Posterior cingulate gyrus (tissue), 11 donors: Measurements from ENCODE around the gene FNDC3A.
"Not testable (repeated sequence)": the region's sequence is repeated elsewhere in the genome, so short reads cannot be mapped to it uniquely, and the experiment has no call there.

Source experiments
- DNase-seq, 10 donors: peaks; one replicate each; pipeline versions ENCODE4 v3.0.0 to v3.0.0-alpha.2; 2020 to 2021; ENCODE audit warnings: mixed read lengths in 3 of 10
- intact Hi-C: fragments of 100-400 bp; cut with DNase I; formaldehyde crosslinking; loops from one replicate; pipeline ENCODE4 v1.15.1; 2023

FNDC3A gene

DNA sequence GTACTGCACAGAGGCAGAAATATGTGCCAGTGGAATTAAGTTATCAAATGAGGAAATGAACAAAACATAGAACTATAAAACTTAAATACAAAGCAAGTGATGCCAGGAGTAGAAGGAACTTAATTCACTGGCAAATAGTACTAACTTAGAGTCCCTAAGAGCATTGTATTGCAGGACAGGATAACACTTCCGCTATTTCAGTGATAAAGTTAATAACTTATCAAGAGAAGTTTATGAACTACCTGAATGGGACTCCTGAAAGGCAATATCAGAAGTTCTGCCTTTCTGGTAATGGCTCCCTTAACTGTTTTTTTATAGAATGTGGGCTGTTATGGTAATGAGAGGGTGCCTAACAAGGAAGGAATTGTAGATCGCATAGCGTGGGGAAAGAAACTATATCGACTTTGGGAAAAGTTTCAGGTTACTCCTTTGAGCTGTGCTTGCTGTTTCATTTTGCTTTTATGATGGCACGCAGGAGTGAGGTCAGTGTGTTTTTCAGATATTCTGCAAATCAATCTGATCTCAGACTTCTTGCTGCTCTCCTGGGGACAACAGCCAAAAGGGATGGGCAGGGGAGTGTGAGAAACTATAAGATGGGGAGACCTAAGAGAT, 149.1 kb downstream of the FNDC3A start:
- no peak for DNase-seq
- intact Hi-C loops: no loop called here

DNA sequence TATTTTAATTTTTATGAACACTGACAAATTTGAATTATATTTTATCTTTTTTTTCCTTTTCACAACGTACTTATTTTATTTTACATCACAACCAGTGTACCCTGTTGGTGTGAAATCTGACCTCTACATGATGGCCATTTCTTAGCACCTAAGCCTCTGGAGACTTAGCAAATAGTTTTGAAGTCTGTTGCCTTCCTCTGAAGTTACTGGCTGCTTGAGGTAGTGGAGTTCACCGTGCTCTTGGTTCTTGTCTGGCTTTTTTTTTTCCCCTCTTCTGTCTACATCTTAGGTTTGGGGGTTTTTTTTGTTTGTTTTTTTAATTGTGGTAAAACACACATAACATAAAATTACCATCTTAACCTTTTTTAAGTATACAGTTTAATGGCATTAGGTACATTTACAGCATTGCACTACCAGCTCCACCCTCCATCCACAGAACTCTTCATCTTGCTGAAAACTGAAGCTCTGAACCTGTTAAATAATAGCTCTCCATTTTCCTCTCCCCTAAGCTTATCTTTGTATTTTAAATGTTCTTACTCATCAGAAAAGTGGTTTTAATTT, 150.3 kb downstream of the FNDC3A start:
- intact Hi-C loops: no loop called here
- DNase-seq: no peak

DNA sequence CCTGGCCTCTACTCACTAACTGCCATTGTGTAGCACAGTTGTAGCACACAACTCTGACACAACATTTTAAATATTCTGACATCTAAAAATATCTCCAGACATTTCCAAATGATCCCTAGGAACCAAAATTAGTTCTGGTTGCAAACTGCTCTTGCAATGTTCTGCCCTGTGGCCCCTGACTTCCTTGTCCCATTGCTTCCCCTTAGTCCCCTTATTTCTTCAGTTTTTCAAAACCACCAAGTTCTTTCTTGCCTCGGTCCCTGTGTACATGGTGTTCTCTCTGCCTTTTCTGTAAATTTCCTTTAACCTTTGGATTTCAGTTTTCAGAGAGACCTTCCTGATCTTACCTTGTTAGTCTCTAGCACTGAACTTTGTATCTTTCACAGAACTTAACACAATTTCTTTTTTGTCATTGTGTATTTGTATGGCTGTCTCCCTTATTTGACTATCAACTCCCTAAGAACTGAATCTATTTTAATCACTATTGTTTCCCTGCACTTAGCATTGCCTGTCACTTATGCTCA, 156.8 kb downstream of the FNDC3A start:
- intact Hi-C loops: no loop called here
- DNase-seq: no peak

GRCh38 chr13:49134305-49134704, 158.6 kb downstream of the FNDC3A start:
- intact Hi-C loops: no loop called here
- DNase-seq: no peak

GRCh38 chr13:49137138-49137643, 161.5 kb downstream of the FNDC3A start:
- DNase-seq, intact Hi-C loops: not testable (repeated sequence)

GRCh38 chr13:49140910-49141611, 165.3 kb downstream of the FNDC3A start:
- DNase-seq: no peak
- intact Hi-C loops: no loop called here

GRCh38 chr13:49146950-49147355, 171.2 kb downstream of the FNDC3A start:
- no peak for DNase-seq
- intact Hi-C loops: no loop called here

GRCh38 chr13:49148405-49148804, 172.7 kb downstream of the FNDC3A start:
- no peak for DNase-seq
- intact Hi-C loops: no loop called here

DNA sequence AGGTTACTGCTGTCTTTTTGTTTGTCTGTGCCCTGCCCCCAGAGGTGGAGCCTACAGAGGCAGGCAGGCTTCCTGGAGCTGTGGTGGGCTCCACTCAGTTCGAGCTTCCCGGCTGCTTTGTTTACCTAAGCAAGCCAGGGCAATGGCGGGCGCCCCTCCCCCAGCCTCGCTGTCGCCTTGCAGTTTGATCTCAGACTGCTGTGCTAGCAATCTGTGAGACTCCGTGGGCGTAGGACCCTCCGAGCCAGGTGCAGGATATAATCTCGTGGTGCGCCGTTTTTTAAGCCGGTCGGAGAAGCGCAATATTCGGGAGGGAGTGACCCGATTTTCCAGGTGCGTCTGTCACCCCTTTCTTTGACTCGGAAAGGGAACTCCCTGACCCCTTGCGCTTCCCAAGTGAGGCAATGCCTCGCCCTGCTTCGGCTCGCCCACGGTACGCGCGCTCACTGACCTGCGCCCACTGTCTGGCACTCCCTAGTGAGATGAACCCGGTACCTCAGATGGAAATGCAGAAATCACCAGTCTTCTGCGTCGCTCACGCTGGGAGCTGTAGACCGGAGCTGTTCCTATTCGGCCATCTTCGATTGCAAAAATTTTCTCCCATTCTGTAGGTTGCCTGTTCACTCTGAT, 182.4 kb downstream of the FNDC3A start:
- intact Hi-C loops: not testable (repeated sequence)
- peak in 1 of 10 donors; percentile 63 for DNase-seq

DNA sequence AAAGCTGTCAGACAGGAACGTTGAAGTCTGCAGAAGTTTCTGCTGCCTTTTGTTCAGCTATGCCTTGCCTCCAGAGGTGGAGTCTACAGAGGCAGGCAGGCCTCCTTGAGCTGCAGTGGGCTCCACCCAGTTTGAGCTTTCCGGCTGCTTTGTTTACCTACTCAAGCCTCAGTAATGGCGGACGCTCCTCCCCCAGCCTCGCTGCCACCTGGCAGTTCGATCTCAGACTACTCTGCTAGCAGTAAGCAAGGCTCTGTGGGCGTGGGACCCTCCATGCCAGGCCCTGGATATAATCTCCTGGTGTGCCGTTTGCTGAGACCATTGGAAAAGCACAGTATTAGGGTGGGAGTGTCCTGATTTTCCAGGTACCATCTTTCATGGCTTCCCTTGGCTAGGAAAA, 187.4 kb downstream of the FNDC3A start:
- peak in 1 of 10 donors; percentile 76 for DNase-seq
- intact Hi-C loops: not testable (repeated sequence)

GRCh38 chr13:49164712-49165111, 189.0 kb downstream of the FNDC3A start:
- intact Hi-C loops: no loop called here
- DNase-seq: peak in 1 of 10 donors; percentile 66

DNA sequence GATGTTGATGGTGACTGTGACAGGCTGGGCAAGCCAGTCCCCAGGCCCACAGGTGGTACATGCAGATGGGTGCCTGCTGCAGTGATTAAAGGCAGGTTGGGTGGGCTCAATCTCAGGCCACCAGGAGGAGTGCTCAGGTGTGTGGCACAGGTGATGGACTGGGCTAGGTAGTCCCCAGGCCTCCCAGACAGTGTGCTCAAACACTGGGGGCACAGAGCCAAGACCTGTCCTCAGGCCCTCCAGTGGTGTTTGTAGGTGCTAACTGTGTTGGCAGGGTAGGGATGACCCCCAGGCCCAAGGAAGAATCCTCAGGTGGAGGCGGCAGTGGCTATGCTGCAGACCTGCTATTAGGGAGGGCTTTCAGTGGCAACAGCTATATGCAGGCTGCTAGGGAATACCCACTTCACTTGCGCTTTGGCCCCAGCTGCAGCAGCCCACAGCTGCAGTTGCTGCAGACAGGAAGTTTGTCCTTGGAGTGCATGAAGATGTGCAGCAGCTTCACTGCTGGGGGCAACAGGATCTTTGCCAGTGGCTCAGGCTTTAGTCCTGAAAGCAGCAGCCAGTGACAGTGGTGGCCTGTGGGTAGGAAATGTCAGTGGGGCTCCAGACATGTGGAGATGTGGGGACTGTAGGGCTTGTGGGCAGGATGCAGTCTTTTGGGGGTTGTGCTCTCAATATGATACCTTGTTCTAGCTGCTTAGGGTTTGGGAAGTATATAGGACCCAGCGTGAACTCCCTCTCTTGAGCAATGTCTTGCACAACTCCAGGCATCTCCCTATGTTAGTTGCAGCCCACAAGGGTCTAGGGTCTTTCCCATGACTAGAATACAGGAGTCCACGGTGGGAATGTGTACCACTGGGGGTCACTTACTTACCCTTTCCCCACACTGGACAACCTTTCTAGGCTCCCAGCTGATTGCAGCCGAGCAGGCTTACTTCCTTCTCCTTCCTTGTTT, 190.4 kb downstream of the FNDC3A start:
- intact Hi-C loops: no loop called here
- peak in 1 of 10 donors; percentile 52 for DNase-seq

GRCh38 chr13:49171359-49171758, 195.6 kb downstream of the FNDC3A start:
- intact Hi-C loops: no loop called here
- DNase-seq: no peak

DNA sequence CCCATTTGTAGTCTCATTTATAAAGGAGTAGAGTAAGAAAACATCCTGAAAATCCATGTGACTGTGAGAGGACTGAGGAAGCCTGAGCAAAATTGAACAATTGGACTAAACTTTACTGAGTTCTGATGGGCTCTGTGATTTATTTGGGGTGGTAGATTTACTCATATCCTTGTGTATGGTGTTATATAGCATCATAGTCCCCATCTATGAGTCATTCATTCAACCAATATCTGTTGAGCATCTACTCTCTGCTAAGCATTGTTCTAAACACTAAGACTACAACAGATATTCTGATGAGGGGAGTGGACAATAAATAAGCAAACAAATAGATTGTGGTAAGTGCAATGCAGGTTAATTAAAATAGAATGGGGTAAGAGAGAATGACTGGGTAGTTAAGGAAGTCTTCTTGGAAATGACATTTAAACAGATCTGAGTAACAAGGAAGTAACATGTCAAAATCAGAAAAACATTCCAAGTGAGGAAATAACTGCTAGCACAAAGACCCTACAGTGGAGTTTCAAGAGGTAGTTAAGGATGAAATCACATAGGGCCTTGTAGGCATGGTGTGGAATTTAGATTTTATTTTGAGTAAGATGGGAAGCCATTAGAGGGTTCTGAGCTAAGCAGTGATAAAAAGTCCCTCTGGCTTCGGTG, 208.1 kb downstream of the FNDC3A start:
- DNase-seq: no peak
- intact Hi-C loops: no loop called here

DNA sequence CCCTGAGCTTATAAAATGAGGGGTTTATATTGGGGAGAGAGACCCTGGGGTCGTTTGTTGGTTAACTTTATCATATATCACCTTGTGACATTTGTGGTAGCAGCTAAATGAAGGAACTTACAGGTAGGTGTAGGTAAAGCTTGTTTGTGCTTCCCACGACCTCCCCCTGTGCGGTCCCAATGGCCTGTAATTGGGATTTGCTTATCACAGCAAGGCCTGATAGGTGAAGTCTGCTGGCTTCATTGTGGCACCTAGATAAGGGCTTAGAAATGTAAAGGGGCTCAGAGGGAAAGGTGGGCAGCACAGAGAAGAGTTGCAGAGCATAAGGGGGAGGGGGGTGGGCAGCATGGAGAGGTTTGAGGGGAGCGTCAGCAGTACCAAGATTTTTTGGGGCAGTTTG, 208.9 kb downstream of the FNDC3A start:
- no peak for DNase-seq
- intact Hi-C loops: no loop called here

GRCh38 chr13:49185264-49185663, 209.6 kb downstream of the FNDC3A start:
- intact Hi-C loops: no loop called here
- DNase-seq: no peak

DNA sequence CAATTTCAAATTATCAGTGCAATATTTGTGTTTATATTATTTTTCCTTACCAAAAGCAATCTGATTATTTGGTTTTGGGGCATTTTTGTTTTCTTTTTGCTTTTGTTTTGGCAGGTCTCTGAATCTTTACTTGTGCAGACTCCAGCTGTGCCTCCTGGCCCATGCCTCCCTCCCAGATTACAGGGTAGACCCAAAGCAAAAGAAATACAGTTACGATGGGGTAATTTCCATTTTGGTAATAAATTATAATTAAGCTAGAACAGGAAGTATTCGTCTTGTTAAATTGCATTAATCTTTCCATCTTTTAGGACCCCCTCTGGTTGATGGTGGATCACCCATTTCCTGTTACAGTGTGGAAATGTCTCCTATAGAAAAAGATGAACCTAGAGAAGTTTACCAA, 215.2 kb downstream of the FNDC3A start:
- DNase-seq: no peak
- intact Hi-C loops: no loop called here

DNA sequence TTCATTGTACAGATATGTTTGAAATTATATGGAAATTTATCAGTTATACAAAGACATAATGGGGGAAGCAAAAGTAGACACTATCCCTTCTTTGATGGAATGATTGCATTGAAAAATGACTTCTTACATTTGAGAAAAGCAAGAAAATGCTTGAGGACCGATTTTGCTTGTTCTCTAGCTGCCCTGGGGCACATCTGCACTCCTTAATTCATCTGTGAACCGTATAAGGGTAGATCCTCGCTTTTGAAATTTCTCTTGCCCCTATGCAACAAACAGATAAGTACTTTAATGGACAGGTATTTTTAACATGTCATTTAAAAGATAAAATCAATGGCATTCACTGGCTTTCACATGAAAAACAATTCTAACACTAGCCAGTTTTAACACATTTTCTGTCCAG, 230.9 kb downstream of the FNDC3A start:
- DNase-seq: no peak
- intact Hi-C loops: no loop called here

GRCh38 chr13:49208619-49209018, 232.9 kb downstream of the FNDC3A start:
- intact Hi-C loops: no loop called here
- no peak for DNase-seq

DNA sequence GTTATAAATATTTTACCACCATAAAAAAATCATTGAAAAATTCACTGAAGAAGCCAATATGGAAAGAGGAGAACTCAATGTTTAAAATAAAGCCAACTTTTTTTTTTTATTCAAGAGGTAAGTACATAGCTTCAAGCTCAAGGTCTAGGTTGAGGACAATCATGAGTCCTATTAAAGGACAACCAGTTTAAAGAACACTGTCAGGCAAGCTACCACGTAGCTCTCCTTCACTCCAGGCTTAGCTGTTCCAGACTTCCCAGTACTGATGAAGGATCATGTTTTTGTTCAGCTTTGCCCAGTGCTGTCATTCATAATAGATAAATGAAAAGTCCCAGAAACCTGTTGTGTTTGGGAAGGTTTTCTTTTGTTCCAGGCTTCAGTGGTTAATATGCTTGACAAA, 234.4 kb downstream of the FNDC3A start:
- intact Hi-C loops: no loop called here
- DNase-seq: no peak
